Upper lobe of right lung (tissue), 1 donor: Measurements from ENCODE around the gene ARHGAP6. TPM values are rescaled to one million over a fixed set of nuclear protein-coding genes. Genes with fewer than 3 reads are reported as not detected.

Source experiments
- ATAC-seq: fragments of 200-7000 bp; cut with Tn5 transposase; one replicate; pipeline ENCODE4 v1.9.1; 2020; ENCODE audit warnings: mild to moderate bottlenecking, moderate library complexity
- DNase-seq: peaks from one replicate; pipeline ENCODE4 v3.0.0-alpha.2; 2020
- H3K27ac ChIP-seq: fragments of 200-600 bp; one replicate; pipeline ENCODE4 v1.8.0; 2022
- H3K27me3 ChIP-seq: fragments of 200-600 bp; one replicate; pipeline ENCODE4 v1.8.0; 2022; ENCODE audit warnings: mild to moderate bottlenecking
- H3K36me3 ChIP-seq: fragments of 200-600 bp; one replicate; pipeline ENCODE4 v1.8.0; 2022
- H3K4me1 ChIP-seq: fragments of 200-600 bp; one replicate; pipeline ENCODE4 v1.8.0; 2022
- H3K4me3 ChIP-seq: fragments of 200-600 bp; one replicate; pipeline ENCODE4 v1.8.0; 2022; ENCODE audit warnings: mild to moderate bottlenecking
- H3K9me3 ChIP-seq: fragments of 200-600 bp; one replicate; pipeline ENCODE4 v1.8.0; 2022
- intact Hi-C: fragments of 100-400 bp; cut with DNase I; formaldehyde crosslinking; loops from one replicate; pipeline ENCODE4 v1.11.0; 2022
- total RNA-seq: library from RNA; stranded (reverse); fragmentation: NEBNext Ultra II Directional; extraction: Animal tissue kit (Norgen Biotek cat#: 25700); gene quantifications from one replicate; pipeline ENCODE4 v1.2.1, GENCODE V29; 2021
- TF ChIP-seq, protein P1 (sequence below): fragments of 200-600 bp; IDR thresholded peaks from one replicate; pipeline ENCODE4 v1.8.0; 2022; ENCODE audit warnings: antibody characterized with exemption
- donor health status: DM: no; HTN: yes; CAD: no; lungs with severe emphysema.

ARHGAP6 gene
- total RNA-seq, 1 donor from 2014 or later, result 17.1 TPM

DNA sequence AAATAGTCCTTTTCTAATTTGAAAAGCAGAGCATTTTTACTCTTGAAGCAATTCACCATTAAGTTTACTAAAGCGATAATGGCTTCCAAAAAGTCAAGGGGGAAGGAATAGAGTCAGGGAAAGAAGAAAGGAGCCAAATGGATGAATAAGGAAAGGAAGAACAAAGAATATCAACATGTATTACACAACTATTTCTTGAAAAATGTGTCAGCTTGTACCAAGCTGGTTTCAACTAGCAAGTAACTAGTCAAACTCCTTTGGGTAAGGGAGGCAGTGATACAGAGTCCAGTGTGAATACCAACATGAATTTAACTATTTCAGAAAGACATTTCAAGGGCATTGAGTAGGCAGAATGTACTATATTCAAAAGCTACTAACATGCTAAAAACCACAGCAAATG, 112.1 kb downstream of the ARHGAP6 start:
- Histone ChIP-seq H3K27ac (no peak overlapping the region), H3K27me3 (no peaks in the 10 kb centered on the region), H3K4me1 (no peaks in the 10 kb centered on the region), H3K4me3 (no peak overlapping the region), H3K9me3 (no peaks in the 10 kb centered on the region), H3K36me3 (no peaks in the 10 kb centered on the region)
- intact Hi-C loops, result no loop called here
- ATAC-seq (no peak), DNase-seq (no peak)
- TF ChIP-seq, protein P1, sequence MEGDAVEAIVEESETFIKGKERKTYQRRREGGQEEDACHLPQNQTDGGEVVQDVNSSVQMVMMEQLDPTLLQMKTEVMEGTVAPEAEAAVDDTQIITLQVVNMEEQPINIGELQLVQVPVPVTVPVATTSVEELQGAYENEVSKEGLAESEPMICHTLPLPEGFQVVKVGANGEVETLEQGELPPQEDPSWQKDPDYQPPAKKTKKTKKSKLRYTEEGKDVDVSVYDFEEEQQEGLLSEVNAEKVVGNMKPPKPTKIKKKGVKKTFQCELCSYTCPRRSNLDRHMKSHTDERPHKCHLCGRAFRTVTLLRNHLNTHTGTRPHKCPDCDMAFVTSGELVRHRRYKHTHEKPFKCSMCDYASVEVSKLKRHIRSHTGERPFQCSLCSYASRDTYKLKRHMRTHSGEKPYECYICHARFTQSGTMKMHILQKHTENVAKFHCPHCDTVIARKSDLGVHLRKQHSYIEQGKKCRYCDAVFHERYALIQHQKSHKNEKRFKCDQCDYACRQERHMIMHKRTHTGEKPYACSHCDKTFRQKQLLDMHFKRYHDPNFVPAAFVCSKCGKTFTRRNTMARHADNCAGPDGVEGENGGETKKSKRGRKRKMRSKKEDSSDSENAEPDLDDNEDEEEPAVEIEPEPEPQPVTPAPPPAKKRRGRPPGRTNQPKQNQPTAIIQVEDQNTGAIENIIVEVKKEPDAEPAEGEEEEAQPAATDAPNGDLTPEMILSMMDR, result no peak

DNA sequence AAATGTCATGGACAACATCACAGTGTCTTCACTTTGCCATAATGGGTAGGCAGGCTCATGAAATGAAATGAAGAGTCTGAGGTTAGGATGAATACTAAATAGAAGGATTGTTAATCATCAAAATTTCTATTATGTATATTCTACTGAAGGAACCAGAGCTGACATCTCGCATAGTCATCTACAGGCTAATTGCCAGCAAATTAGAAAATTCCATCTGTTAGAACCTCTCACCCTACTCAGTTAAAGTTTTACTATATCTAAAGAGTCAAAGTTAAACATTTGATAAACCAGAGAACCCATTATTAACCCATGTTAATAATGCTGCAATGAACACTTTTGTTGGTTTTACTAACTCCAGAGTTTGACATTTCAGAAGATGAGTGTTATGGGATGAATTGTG, 114.6 kb downstream of the ARHGAP6 start:
- no peak for ATAC-seq

DNA sequence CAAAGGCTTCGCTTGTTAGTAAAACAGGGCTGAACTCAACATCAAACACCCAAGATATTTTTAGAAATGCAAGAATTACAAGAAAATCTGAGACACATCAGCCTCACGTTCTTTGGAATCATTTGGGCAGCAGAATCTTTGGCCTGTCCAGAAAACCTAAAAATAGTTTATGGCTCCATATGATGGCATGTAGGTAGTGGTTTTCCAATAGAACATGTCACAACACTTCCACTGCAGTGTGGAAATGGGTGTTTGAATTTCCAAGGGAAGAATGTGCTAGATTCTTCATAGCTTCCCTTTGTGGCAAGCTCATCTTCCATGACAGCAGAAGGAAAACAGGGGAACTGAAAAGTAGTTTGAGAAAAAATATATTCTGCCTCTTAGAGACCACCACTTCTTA, 118.8 kb downstream of the ARHGAP6 start:
- TF ChIP-seq, protein P1, result no peak
- intact Hi-C loops, result no loop called here
- Histone ChIP-seq H3K4me3 (no peak overlapping the region), H3K4me1 (no peaks in the 10 kb centered on the region), H3K27ac (no peak overlapping the region), H3K9me3 (no peaks in the 10 kb centered on the region), H3K27me3 (no peaks in the 10 kb centered on the region), H3K36me3 (no peaks in the 10 kb centered on the region)
- ATAC-seq (no peak), DNase-seq (no peak)

More for the DNA sequence above, 114.6 kb downstream of the ARHGAP6 start:
- no peaks in the 10 kb centered on the region for H3K9me3 ChIP-seq
- no peak for DNase-seq
- no peaks in the 10 kb centered on the region for H3K36me3 ChIP-seq
- H3K27ac ChIP-seq, result no peak overlapping the region
- TF ChIP-seq, protein P1, result no peak
- no peaks in the 10 kb centered on the region for H3K4me1 ChIP-seq
- H3K27me3 ChIP-seq, result no peaks in the 10 kb centered on the region
- no peak overlapping the region for H3K4me3 ChIP-seq
- intact Hi-C loops, result no loop called here

DNA sequence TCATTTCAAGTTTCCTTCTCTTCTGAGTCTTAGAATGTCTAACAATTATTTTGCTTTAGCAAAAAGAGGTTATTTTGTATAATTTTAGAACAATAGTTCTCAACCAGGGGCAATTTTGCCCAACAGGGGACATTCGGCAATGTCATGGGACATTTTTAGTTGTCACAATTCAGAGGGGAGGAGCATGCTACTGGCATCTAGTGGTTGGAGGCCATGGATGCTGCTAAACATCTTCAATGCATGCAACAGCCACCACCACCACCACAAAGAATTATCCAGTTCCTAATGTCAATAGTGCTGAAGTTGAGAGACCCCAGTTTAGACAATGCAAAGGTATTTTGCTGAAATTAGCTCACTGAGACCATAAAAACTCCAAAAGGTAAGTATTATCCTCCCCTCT, 122.5 kb downstream of the ARHGAP6 start:
- TF ChIP-seq, protein P1, result no peak
- Histone ChIP-seq H3K27me3 (no peaks in the 10 kb centered on the region), H3K27ac (no peak overlapping the region), H3K4me3 (no peak overlapping the region), H3K4me1 (no peaks in the 10 kb centered on the region), H3K9me3 (no peaks in the 10 kb centered on the region), H3K36me3 (no peaks in the 10 kb centered on the region)
- intact Hi-C loops, result no loop called here
- ATAC-seq, result no peak
- DNase-seq, result no peak

DNA sequence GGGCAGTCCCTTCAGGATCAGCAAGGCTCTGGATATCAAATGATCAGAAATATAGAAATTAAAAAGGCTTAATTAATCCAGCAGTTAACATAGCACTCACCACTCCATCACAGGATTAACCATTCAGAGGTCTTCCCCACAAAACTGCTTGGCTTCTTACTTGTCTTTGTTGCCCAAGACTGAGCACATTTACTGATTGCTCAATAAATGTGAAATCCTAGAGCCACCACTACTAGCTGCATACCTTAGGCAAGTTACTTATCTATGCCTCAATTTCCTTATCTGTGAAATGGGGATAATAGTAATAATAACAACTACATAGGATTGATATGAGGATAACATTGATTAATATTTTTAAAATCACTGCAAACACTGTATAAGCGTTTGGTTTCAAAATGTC, 124.2 kb downstream of the ARHGAP6 start:
- TF ChIP-seq, protein P1, result no peak
- Histone ChIP-seq H3K36me3 (no peaks in the 10 kb centered on the region), H3K27ac (no peak overlapping the region), H3K9me3 (no peaks in the 10 kb centered on the region), H3K4me1 (no peaks in the 10 kb centered on the region), H3K4me3 (no peak overlapping the region), H3K27me3 (no peaks in the 10 kb centered on the region)
- intact Hi-C loops, result no loop called here
- ATAC-seq (no peak), DNase-seq (no peak)
